K562 (cell line): Measurements from ENCODE around the gene SLC4A4. TPM values are rescaled to one million over a fixed set of nuclear protein-coding genes. Genes with fewer than 3 reads are reported as not detected.

Experiments
- ATAC-seq: fragments of 200-7000 bp; cut with Tn5 transposase; 3 replicates; pipeline ENCODE4 v1.9.1; 2020; ENCODE audit warnings: moderate library complexity
- BruUV-seq: library from RNA; stranded (reverse); fragments of 400-500 nt; replicated peaks from 2 replicates; lab custom pipeline; 2021; lab: Mats Ljungman, UMichigan
- CTCF ChIA-PET: fragments of 300-600 bp; formaldehyde crosslinking; extraction: SDS; loops from one replicate; lab custom pipeline; 2021; ENCODE audit warnings: low intra/inter-chr PET ratio; lab: Yijun Ruan, JAX
- POLR2A ChIA-PET: fragments of 300-600, 350-650 bp; sonication (Branson Sonifier 250); formaldehyde crosslinking; extraction: SDS; loops from one replicate; lab custom pipeline; 2021; ENCODE audit warnings: antibody characterized with exemption, inconsistent platforms; lab: Yijun Ruan, JAX
- DNase-seq, 4 experiments: peaks; one replicate each; pipeline versions ENCODE4 v3.0.0 to v3.0.0-alpha.2; 2011 to 2018; ENCODE audit warnings: low spot score in 3 of 4, mixed read lengths in 3 of 4; ENCODE audit errors: extremely low read depth in 1 of 4
- FAIRE-seq: peaks from 2 replicates; lab custom pipeline; 2011; peaks lifted over from hg19 to GRCh38; lab: Jason Lieb, UNC
- H2AFZ ChIP-seq: 2 replicates; pipeline ENCODE4 v1.6.0; 2011; ENCODE audit warnings: low read depth, low read length, control low read depth, inconsistent platforms
- H3K27ac ChIP-seq: fragments of 200-600 bp; 3 replicates; pipeline ENCODE4 v1.8.0; 2011; ENCODE audit warnings: low read depth, mild to moderate bottlenecking, control low read depth, inconsistent platforms, low read length, moderate library complexity, mixed read lengths; ENCODE audit errors: extremely low read depth
- H3K27me3 ChIP-seq, 2 experiments: fragments of 300-600 bp in 1 of 2; 2 replicates in 1 of 2; 3 replicates in 1 of 2; pipeline versions ENCODE4 v1.6.0 to v1.8.0; 2011; ENCODE audit warnings: inconsistent platforms in 2 of 2, low read length in 2 of 2, mild to moderate bottlenecking in 1 of 2, mixed read lengths in 1 of 2, moderate library complexity in 1 of 2; ENCODE audit not compliant: control insufficient read depth in 2 of 2, insufficient read depth in 2 of 2
- H3K36me3 ChIP-seq: fragments of 300-600 bp; 3 replicates; pipeline ENCODE4 v1.8.0; 2011; ENCODE audit warnings: mild to moderate bottlenecking, low read length, inconsistent platforms; ENCODE audit not compliant: control insufficient read depth, insufficient read depth
- H3K4me1 ChIP-seq, 2 experiments: fragments of 200-600 bp in 1 of 2; replicated peaks in 1 of 2; 2 replicates in 1 of 2; 3 replicates in 1 of 2; pipeline versions ENCODE4 v1.5.1 to v1.8.0; 2011; ENCODE audit warnings: inconsistent platforms in 2 of 2, low read length in 2 of 2, mild to moderate bottlenecking in 1 of 2, mixed read lengths in 1 of 2, moderate library complexity in 1 of 2; ENCODE audit not compliant: control insufficient read depth in 2 of 2, insufficient read depth in 2 of 2
- H3K4me2 ChIP-seq: 2 replicates; pipeline ENCODE4 v1.6.1; 2011; ENCODE audit warnings: low read length, control low read depth, inconsistent platforms, mixed read lengths; ENCODE audit not compliant: insufficient read depth
- H3K4me3 ChIP-seq: fragments of 200-600 bp; sonication (generic), shearing (Covaris generic); 2 replicates; pipeline ENCODE4 v1.5.1; 2016; ENCODE audit warnings: control low read depth, inconsistent platforms
- H3K79me2 ChIP-seq: fragments of 200-600 bp; 3 replicates; pipeline ENCODE4 v1.8.0; 2011; ENCODE audit warnings: low read length, inconsistent platforms; ENCODE audit not compliant: control insufficient read depth, insufficient read depth
- H3K9ac ChIP-seq, 2 experiments: 2 replicates each; pipeline versions ENCODE4 v1.6.0 to v1.6.1; 2011; ENCODE audit warnings: low read depth in 2 of 2, low read length in 2 of 2, control low read depth in 1 of 2, inconsistent platforms in 1 of 2, mild to moderate bottlenecking in 1 of 2, mixed read lengths in 1 of 2; ENCODE audit not compliant: insufficient read depth in 1 of 2
- H3K9me1 ChIP-seq: one replicate; pipeline ENCODE4 v1.6.0; 2011; ENCODE audit warnings: inconsistent platforms, mild to moderate bottlenecking, low read length, moderate library complexity; ENCODE audit not compliant: control insufficient read depth, insufficient read depth
- H3K9me3 ChIP-seq: replicated peaks from 2 replicates; pipeline ENCODE4 v1.5.1; 2011; ENCODE audit warnings: low read depth, low read length, inconsistent platforms; ENCODE audit not compliant: control insufficient read depth, insufficient read depth
- H4K20me1 ChIP-seq: replicated peaks from 2 replicates; pipeline ENCODE4 v1.6.1; 2011; ENCODE audit warnings: low read length, inconsistent platforms, mixed read lengths; ENCODE audit not compliant: control insufficient read depth, insufficient read depth
- CREB3 ChIP-seq: fragments of 450-650 bp; conservative IDR thresholded peaks from 2 replicates; pipeline ENCODE4 v1.6.1; 2016; ENCODE audit warnings: missing genetic modification characterization, low read depth, mild to moderate bottlenecking, missing compliant biosample characterization, moderate library complexity
- DACH1 ChIP-seq: fragments of 450-650 bp; IDR thresholded peaks from 2 replicates; pipeline ENCODE4 v1.6.1; 2018; ENCODE audit not compliant: partially characterized antibody
- ETV5 ChIP-seq: sonication (generic); formaldehyde crosslinking; IDR thresholded peaks from 2 replicates; pipeline ENCODE4 v1.4.0; 2020; ENCODE audit warnings: low read depth, mild to moderate bottlenecking, missing genetic modification reagents
- FOSL1 ChIP-seq: fragments of 200-800 bp; sonication (Bioruptor generic); conservative IDR thresholded peaks from 2 replicates; pipeline ENCODE4 v1.6.1; 2016; ENCODE audit warnings: missing genetic modification characterization, missing compliant biosample characterization
- FOXP4 ChIP-seq: sonication (generic); formaldehyde crosslinking; IDR thresholded peaks from 2 replicates; pipeline ENCODE4 v1.8.0; 2022; ENCODE audit warnings: mild to moderate bottlenecking, missing genetic modification reagents, borderline replicate concordance
- JUN ChIP-seq, 2 experiments: sonication (generic) in 1 of 2; formaldehyde crosslinking in 1 of 2; IDR thresholded peaks; 2 replicates each; pipeline versions ENCODE4 v1.6.1 to v1.8.0; 2012 to 2022; ENCODE audit warnings: borderline replicate concordance in 2 of 2, mild to moderate bottlenecking in 2 of 2, improper control_type of control experiment in 1 of 2, low read depth in 1 of 2, low read length in 1 of 2, missing genetic modification reagents in 1 of 2
- LEF1 ChIP-seq: fragments of 450-650 bp; IDR thresholded peaks from 2 replicates; pipeline ENCODE4 v1.6.1; 2016; ENCODE audit warnings: mild to moderate bottlenecking
- NCOR1 ChIP-seq: fragments of 450-650 bp; IDR thresholded peaks from 2 replicates; pipeline ENCODE4 v1.6.1; 2016; ENCODE audit warnings: mild to moderate bottlenecking, moderate library complexity
- POLR2AphosphoS5 ChIP-seq: IDR thresholded peaks from 2 replicates; pipeline ENCODE4 v1.6.1; 2011; ENCODE audit warnings: mild to moderate bottlenecking, low read depth, low read length, moderate library complexity; ENCODE audit not compliant: control insufficient read depth, insufficient read depth
- POLR2G ChIP-seq: fragments of 200-400 bp; formaldehyde crosslinking; IDR thresholded peaks from 2 replicates; pipeline ENCODE4 v1.6.1; 2017; ENCODE audit warnings: low read depth, mild to moderate bottlenecking, antibody characterized with exemption, low read length, moderate library complexity
- SNIP1 ChIP-seq: fragments of 450-650 bp; IDR thresholded peaks from 2 replicates; pipeline ENCODE4 v1.7.1; 2017; ENCODE audit warnings: low read depth, mild to moderate bottlenecking
- XRCC5 ChIP-seq: fragments of 200-400 bp; formaldehyde crosslinking; IDR thresholded peaks from 2 replicates; pipeline ENCODE4 v1.6.1; 2017; ENCODE audit warnings: low read depth, mild to moderate bottlenecking, low read length
- ZNF316 ChIP-seq: fragments of 450-650 bp; IDR thresholded peaks from 2 replicates; pipeline ENCODE4 v1.6.1; 2016
- ZNF347 ChIP-seq: fragments of 450-650 bp; formaldehyde crosslinking; IDR thresholded peaks from 2 replicates; pipeline ENCODE4 v1.4.0; 2020; ENCODE audit warnings: low read depth, mild to moderate bottlenecking, moderate library complexity
- ZNF644 ChIP-seq: fragments of 200-800 bp; sonication (Bioruptor generic); IDR thresholded peaks from 2 replicates; pipeline ENCODE4 v1.6.1; 2016; ENCODE audit warnings: low read depth, missing genetic modification characterization, missing compliant biosample characterization
- ZNF766 ChIP-seq: fragments of 200-800 bp; sonication (Bioruptor generic); conservative IDR thresholded peaks from 2 replicates; pipeline ENCODE4 v1.6.1; 2016; ENCODE audit warnings: missing genetic modification characterization, missing compliant biosample characterization
- WGBS: fragments of 100-300 bp; shearing (Covaris generic); methylation state at CpG from one replicate; pipeline ENCODE4 v1.1.6; 2016; ENCODE audit warnings: low coverage, mixed read lengths; ENCODE audit not compliant: insufficient coverage; ENCODE audit errors: missing lambda C conversion rate; 5-methylcytosine and 5-hydroxymethylcytosine counted together
- in situ Hi-C: fragments of 300-500 bp; cut with MboI; formaldehyde crosslinking; loops from 4 replicates; pipeline ENCODE4 v1.15.0; 2018; ENCODE audit warnings: inconsistent platforms, mixed read lengths
- intact Hi-C: fragments of 100-400 bp; cut with micrococcal nuclease; formaldehyde crosslinking; loops from 2 replicates; pipeline ENCODE4 v1.14.2; 2022
- polyA plus RNA-seq, 8 experiments: library from polyadenylated mRNA; depleted of rRNA in 4 of 8; stranded (reverse) in 5 of 8; unstranded in 3 of 8; fragments of >200 nt; fragmentation: Nextera tagmentation in 2 of 8; fragmentation: Illumina TruSeq in 1 of 8; extraction: Ambion mirVana in 2 of 8; extraction: Trizol in 1 of 8; gene quantifications; 2 replicates each; pipeline versions ENCODE4 v1.2.1 to v1.2.3, GENCODE V29; 2011 to 2014; ENCODE audit warnings: inconsistent platforms in 1 of 8, missing spikeins in 1 of 8
- total RNA-seq, 7 experiments: library from RNA; depleted of rRNA in 6 of 7; stranded (reverse); fragments of >200 nt in 6 of 7; fragmentation: Illumina TruSeq in 2 of 7; extraction: Trizol in 2 of 7; gene quantifications; 2 replicates each; pipeline versions ENCODE4 v1.2.1 to v1.2.3, GENCODE V29; 2011 to 2021; ENCODE audit warnings: low replicate concordance in 1 of 7

The SLC4A4 gene
- total and polyA plus RNA-seq, 9 of the 15 experiments (the other 6 are each of a cell fraction or from before 2014, with no cell fraction given), result 0.01 to 0.18 (median 0.07) TPM; not detected in 2

DNA sequence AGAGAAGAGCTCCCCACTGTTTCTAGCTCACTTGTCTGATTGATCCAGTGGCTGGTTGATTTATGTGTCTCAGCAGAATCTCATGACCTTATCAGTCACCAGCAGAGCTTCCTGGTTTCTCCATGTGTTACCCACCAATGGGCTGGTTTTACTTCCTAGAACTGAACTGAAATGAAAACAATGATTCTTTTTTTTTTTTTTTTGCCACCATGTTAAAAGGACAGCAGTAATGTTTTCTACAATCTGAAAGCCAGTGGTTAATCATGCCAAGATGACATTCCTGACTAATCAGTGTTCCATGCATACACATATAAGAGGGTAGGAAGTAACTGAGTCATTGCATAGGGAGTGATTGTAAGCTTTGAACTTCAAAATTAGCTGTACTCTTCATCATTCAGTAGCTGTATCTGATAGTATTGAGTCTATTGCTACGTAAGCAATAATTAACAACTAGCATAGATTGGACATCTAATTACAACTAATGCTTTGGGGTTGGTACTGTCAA, 67.7 kb downstream of the SLC4A4 start:
- peak; percentile 10 to 88 (median 43) for DNase-seq
- no peaks in the 10 kb centered on the region for H3K36me3 ChIP-seq
- intact Hi-C loops, result no loop called here
- H3K79me2 ChIP-seq, result no peaks in the 10 kb centered on the region
- in situ Hi-C loops, result no loop called here
- H3K27me3 ChIP-seq, result no peaks in the 10 kb centered on the region
- H2AFZ ChIP-seq, result peak overlapping the region; percentile 80
- H3K9me1 ChIP-seq, result no peaks in the 10 kb centered on the region
- 13% methylated on average over 1 of the region's 1 CpG for WGBS
- ChIA-PET CTCF (no interaction called here), POLR2A (interaction anchor here (0.7 to 1.2 kb wide), 5 partner anchors 9 to 772 kb away, joined by 3 to 4 read pairs (median 3); no protein-coding TSS in a partner anchor)
- peak; percentile 89 for FAIRE-seq
- peak; percentile 98 for ATAC-seq
- peaks cover 0 to 14% of the 10 kb centered on the region in 2 experiments; a peak in 3 of 5 replicates for H3K4me1 ChIP-seq
- H4K20me1 ChIP-seq, result no peaks in the 10 kb centered on the region
- peaks cover 4% of the 10 kb centered on the region; the same call in 1 of the 2 replicates for H3K9me3 ChIP-seq
- no peak overlapping the region for H3K4me3 ChIP-seq
- H3K27ac ChIP-seq, result peak overlapping the region; percentile 51
- H3K9ac ChIP-seq, result no peak overlapping the region
- H3K4me2 ChIP-seq, result peak overlapping the region; percentile 9
- BruUV-seq, result no TSS peak
- TF ChIP-seq JUN (IDR thresholded peaks at IDR 0.05; ENCODE audit: borderline replicate concordance, low read depth, low read length), result 0 out of 2 replicates have a peak, but pooled peaks have one; percentile 45
- no peak for TF ChIP-seq JUN (CRISPR knock-in tag; IDR thresholded peaks at IDR 0.05; ENCODE audit: borderline replicate concordance)
- TF ChIP-seq DACH1, result peak; percentile 20
- no peak for TF ChIP-seq CREB3
- TF ChIP-seq FOSL1 (tag), result peak; percentile 77
- TF ChIP-seq ZNF644 (tag), result peak; percentile 83
- peak; percentile 39; the same call in 1 of the 2 replicates for TF ChIP-seq POLR2AphosphoS5
- no peak for TF ChIP-seq FOXP4 (CRISPR knock-in tag)
- TF ChIP-seq SNIP1, result no peak
- TF ChIP-seq POLR2G, result no peak
- TF ChIP-seq ZNF347 (CRISPR knock-in tag), result no peak
- TF ChIP-seq NCOR1, result peak; percentile 82
- peak; percentile 85 for TF ChIP-seq ZNF316
- TF ChIP-seq ZNF766 (CRISPR knock-in tag), result peak; percentile 88
- TF ChIP-seq XRCC5, result no peak
- TF ChIP-seq LEF1, result peak; percentile 84
- no peak for TF ChIP-seq ETV5 (CRISPR knock-in tag)
